ENCODE data around the gene ARL5C.
"Not testable (repeated sequence)": the region's sequence is repeated elsewhere in the genome, so short reads cannot be mapped to it uniquely, and the experiment has no call there.

DNA sequence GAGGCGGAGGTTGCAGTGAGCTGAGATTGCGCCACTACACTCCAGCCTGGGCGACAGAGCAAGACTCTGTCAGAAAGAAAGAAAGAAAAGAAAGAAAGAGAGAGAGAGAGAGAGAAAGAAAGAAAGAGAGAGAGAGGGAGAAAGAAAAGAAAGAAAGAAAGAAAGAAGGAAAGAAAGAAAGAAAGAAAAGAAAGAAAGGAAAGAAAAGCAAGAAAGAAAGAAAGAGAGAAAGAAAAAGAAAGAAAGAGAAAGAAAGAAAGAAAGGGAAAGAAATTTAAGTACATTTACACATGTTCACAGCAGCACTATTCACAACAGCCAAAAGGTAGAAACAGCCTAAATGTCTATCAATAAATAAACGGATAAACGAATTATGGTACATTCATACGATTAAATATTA, 36.4 kb downstream of the ARL5C start:
- not testable (repeated sequence) for TF ChIP-seq SMC3 (conservative IDR thresholded peaks at IDR 0.05; ENCODE audit: poor library complexity); CTCF (IDR thresholded peaks at IDR 0.05; ENCODE audit: poor library complexity, severe bottlenecking); MXI1 (conservative IDR thresholded peaks at IDR 0.05; ENCODE audit: poor library complexity, severe bottlenecking); TAF1 (IDR thresholded peaks at IDR 0.05; ENCODE audit: low read depth); EP300 (conservative IDR thresholded peaks at IDR 0.05; ENCODE audit: poor library complexity, severe bottlenecking); RAD21 (conservative IDR thresholded peaks at IDR 0.05); EZH2 (IDR thresholded peaks at IDR 0.05; ENCODE audit: borderline replicate concordance, insufficient read depth, low read length, poor library complexity, severe bottlenecking)
